ENCODE results near the gene ACOXL.

Gene ACOXL

DNA sequence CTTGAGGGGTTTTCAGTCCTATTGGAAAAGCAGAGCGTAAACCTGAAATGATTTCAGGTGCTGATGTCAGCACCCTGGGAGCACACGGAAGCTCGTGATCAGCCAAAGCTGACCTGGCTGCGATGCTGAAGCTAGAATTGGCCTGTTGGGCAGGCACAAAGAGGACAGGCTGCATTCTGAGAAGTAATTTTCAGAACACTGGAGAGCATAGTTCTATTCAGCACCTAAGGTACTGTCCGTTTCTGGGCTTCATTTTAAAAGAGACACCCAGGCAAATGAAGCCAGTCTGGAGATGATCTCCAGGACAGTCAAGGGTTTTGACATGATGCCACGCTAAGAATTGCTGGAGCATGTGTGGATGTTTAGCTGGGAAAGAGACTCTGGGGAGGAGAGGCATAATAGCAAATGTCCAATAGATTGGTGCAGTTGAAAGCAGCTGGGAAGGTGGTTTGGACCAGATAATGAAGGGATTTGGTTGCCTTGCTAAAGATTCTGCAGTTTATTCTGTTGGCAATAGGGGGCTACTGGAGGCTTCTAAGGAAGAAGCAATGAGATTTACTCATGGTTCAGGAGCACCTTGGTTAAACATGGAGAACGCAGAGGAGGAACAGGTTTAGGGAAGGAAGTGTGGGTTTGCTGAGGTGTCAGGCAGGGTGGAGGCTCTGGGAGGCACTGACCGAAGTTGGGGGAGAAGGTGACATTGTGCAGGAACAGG, 86.6 kb downstream of the ACOXL start:
- no peak for TF ChIP-seq TAF1 (IDR thresholded peaks at IDR 0.05; ENCODE audit: borderline replicate concordance, low read depth, low read length)
- TF ChIP-seq POLR2A (IDR thresholded peaks at IDR 0.05; ENCODE audit: low read depth, low read length): no peak
- no peak for TF ChIP-seq POLR2AphosphoS5 (IDR thresholded peaks at IDR 0.05; ENCODE audit: low read depth, low read length)
- FAIRE-seq (peak; percentile 33), DNase-seq (ENCODE audit: insufficient read length) (no peak)

DNA sequence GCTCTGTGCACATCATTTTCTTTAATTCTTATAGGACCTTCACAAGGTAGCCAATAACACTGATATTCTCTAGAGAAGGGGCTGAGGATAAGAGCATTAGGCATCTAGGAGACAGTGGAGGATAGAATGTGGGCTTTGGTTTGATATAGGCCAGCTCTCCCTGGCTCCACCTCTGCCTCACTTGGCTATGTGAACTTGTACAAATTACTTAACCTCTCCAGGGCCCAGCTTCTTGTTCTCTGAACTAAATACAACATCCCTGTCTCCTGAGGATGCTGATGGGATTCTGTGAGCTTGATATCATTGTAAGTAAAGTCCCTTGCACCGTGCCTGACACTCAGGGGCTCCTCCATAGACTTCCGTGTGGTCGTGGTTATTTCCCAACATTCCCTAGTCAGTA, 87.3 kb downstream of the ACOXL start:
- no peak for FAIRE-seq
- DNase-seq (ENCODE audit: insufficient read length): no peak
- TF ChIP-seq POLR2AphosphoS5 (IDR thresholded peaks at IDR 0.05; ENCODE audit: low read depth, low read length) (no peak), TAF1 (IDR thresholded peaks at IDR 0.05; ENCODE audit: borderline replicate concordance, low read depth, low read length) (no peak), POLR2A (IDR thresholded peaks at IDR 0.05; ENCODE audit: low read depth, low read length) (no peak)

DNA sequence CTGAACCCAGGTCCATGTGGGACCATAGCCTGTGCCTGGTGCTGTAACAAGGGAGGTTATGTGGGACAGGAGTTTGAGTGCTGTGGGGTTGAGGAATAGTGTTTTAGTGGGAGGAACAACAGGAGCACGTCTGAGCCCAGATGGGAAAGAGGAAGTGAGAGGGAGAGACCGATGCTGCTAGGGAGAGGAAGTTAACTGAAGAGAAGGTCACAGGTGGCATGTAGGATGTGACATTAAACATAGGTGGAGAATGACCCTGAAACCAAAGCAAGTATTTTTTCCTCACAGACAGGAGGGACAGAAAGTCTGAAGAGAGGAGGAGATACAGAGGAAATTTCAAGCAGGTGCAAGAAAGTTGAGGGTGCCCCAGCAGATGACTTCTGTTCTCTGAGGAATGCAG, 87.8 kb downstream of the ACOXL start:
- FAIRE-seq (peak; percentile 87), DNase-seq (ENCODE audit: insufficient read length) (no peak)
- TF ChIP-seq POLR2AphosphoS5 (IDR thresholded peaks at IDR 0.05; ENCODE audit: low read depth, low read length) (no peak), POLR2A (IDR thresholded peaks at IDR 0.05; ENCODE audit: low read depth, low read length) (no peak), TAF1 (IDR thresholded peaks at IDR 0.05; ENCODE audit: borderline replicate concordance, low read depth, low read length) (no peak)

DNA sequence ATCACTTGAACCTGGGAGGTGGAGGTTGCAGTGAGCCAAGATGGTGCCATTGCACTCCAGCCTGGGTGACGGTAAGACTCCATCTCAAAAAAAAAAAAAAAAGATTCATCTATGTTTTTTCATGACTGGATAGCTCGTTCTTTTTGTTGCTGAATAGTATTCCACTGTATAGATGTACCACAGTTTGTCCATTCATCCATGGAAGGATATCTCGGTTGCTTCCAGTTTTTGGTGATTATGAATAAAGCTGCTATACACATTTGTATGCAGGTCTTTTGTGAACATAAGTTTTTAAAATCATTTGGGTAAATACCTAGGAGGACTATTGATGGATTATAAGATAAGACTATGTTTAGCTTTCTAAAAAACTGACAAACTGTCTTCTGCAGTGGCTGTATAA, 90.8 kb downstream of the ACOXL start:
- DNase-seq (ENCODE audit: insufficient read length) (no peak), FAIRE-seq (no peak)
- TF ChIP-seq POLR2A (IDR thresholded peaks at IDR 0.05; ENCODE audit: low read depth, low read length) (no peak), TAF1 (IDR thresholded peaks at IDR 0.05; ENCODE audit: borderline replicate concordance, low read depth, low read length) (no peak), POLR2AphosphoS5 (IDR thresholded peaks at IDR 0.05; ENCODE audit: low read depth, low read length) (no peak)

DNA sequence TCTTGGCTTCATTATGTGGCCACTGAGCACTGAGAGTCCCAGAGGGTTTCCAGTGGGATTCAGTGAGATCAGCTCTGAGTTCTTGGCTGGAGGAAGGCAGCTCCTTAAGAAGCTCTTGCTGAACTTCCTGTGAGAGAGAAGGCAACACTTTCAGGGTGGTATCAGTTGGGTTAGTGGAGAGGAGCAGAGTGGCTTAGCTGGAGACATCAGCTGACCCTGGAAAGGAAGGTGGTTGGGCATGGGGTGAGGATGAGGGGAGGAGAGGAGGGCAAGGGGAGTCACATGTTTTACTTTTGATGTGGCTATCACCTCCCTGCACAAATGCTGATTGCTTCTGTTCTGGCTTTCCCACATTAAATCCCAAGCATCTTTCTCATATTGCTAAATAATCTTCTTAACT, 95.1 kb downstream of the ACOXL start:
- DNase-seq (ENCODE audit: insufficient read length) (no peak), FAIRE-seq (no peak)
- TF ChIP-seq TAF1 (IDR thresholded peaks at IDR 0.05; ENCODE audit: borderline replicate concordance, low read depth, low read length) (no peak), POLR2A (IDR thresholded peaks at IDR 0.05; ENCODE audit: low read depth, low read length) (no peak), POLR2AphosphoS5 (IDR thresholded peaks at IDR 0.05; ENCODE audit: low read depth, low read length) (no peak)

DNA sequence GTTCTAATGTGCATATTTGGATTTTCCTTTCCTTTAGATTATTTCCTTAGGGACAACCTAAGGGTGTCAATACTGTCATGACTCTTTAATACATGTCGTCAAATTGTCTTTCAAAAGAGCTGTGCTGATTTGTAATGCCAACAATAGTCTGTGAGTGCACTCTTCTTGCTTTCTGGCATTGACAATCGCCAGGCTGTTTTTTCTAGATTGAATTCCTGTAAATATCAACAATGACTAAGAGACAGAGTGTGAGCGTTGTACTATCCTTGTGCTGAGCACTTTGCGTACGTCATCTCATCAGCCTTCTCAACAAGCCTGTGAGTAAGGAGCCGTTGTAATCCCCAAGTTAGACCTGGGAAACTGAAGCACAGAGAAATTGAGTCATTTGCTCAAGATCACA, 96.0 kb downstream of the ACOXL start:
- no peak for DNase-seq (ENCODE audit: insufficient read length)
- TF ChIP-seq POLR2AphosphoS5 (IDR thresholded peaks at IDR 0.05; ENCODE audit: low read depth, low read length) (no peak), TAF1 (IDR thresholded peaks at IDR 0.05; ENCODE audit: borderline replicate concordance, low read depth, low read length) (no peak), POLR2A (IDR thresholded peaks at IDR 0.05; ENCODE audit: low read depth, low read length) (no peak)
- no peak for FAIRE-seq

DNA sequence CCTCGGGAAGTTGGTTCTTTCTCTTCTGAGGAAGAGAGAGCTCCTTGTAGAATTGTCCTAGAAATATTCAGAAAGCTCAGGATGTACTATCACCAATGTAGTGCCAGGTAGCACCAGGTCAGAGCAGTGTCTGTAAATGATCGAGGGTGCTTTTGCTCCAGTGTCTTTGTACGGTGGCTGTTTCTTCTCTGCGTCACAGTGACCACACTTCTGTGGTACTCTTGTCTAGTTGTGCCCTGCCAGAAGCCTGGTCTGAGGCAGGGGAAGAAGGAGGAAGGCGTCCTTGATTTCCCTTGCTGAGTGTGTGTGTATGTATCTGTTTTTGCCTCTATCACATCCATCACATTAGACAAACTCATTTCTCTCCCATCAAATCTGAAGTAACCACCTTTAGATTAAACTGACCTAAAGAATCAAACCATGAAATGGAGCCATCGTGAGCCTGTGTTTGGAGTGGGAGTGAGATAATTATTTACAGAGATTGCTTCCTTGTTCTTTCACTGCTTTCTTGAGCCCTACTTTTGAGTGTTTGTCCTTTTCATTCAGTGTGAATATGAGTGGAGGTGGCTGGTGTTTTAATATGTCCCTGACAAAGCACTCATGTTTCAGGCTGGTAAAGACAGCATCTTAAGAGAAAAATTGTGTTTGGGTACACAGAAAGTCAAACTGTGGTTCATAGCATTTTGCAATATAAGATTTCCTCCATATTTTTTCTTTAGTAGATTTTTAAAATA, 97.2 kb downstream of the ACOXL start:
- FAIRE-seq (no peak), DNase-seq (ENCODE audit: insufficient read length) (no peak)
- TF ChIP-seq POLR2A (IDR thresholded peaks at IDR 0.05; ENCODE audit: low read depth, low read length): no peak
- TF ChIP-seq POLR2AphosphoS5 (IDR thresholded peaks at IDR 0.05; ENCODE audit: low read depth, low read length): no peak
- no peak for TF ChIP-seq TAF1 (IDR thresholded peaks at IDR 0.05; ENCODE audit: borderline replicate concordance, low read depth, low read length)

DNA sequence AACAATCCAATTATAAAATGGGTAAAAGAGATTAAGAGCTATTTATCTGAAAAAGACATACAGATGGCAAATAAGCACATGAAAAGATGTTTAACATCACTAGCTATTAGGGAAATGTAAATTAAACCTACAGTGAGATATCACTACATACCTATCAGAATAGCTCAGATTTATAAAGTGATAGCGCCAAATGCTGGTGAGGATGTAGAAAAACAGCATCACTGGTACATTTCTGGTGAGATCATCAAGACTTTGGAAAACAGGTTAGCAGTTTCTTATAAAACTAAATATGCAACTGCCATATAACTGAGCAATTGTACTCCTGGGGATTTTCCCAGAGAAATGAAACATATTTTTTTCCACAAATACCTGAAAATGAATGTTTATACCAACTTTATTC, 100.4 kb downstream of the ACOXL start:
- TF ChIP-seq POLR2A (IDR thresholded peaks at IDR 0.05; ENCODE audit: low read depth, low read length) (no peak), TAF1 (IDR thresholded peaks at IDR 0.05; ENCODE audit: borderline replicate concordance, low read depth, low read length) (no peak), POLR2AphosphoS5 (IDR thresholded peaks at IDR 0.05; ENCODE audit: low read depth, low read length) (no peak)
- DNase-seq (ENCODE audit: insufficient read length): no peak
- FAIRE-seq: no peak

DNA sequence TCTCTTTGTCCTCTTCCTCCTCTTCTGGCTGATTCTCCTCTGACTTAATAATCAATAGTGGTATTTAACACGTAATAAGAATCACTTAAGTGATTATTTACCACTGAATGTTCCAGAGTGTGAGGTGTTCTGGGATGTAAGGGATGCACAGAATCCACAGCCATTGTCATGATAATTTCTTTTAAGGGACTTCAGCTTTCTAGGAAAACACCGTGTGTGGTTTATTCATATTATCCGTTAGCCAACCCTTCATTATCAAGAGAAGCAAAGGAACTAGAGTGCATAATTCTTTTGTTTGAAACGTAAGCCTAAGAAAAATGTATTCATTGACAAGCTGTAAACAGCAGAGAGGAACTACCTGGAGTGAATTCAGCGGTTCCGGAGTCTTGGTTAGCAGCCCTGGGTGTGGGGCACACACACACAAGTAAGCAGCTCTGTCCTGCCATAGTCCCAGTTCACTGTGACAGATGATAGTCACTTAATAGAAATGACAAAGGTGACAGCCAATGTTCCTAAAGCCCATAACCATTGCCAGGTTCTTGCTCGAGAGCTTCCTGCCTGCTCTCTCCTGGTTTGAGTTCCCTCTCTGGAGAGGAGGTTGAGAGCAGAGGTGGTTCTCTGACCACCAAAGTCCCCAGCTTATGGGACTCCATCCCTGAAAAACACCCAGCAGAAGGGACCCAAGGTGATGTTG, 101.9 kb downstream of the ACOXL start:
- no peak for FAIRE-seq

DNA sequence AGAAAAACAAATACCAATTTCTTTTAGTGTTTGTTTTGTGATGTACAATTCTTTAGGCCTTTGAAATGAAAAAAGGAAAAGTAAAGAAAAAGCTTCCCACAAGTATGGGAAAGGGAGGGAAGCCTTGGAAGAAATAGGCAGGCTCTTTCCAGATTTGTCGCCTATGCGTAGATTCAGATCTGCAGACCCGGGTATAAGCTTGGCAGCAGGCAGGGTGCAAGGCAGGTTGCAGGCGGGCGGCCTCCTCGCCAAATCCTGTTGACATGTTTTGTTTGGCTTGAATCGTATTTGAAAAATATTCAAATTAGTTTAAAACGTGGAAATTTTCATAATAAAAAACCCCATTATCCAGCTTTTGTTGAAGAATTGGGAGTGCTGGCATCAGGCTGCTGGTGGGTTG, 104.3 kb downstream of the ACOXL start:
- no peak for TF ChIP-seq TAF1 (IDR thresholded peaks at IDR 0.05; ENCODE audit: borderline replicate concordance, low read depth, low read length)
- no peak for TF ChIP-seq POLR2A (IDR thresholded peaks at IDR 0.05; ENCODE audit: low read depth, low read length)
- no peak for TF ChIP-seq POLR2AphosphoS5 (IDR thresholded peaks at IDR 0.05; ENCODE audit: low read depth, low read length)
- FAIRE-seq (no peak), DNase-seq (ENCODE audit: insufficient read length) (no peak)

More for the DNA sequence above, 101.9 kb downstream of the ACOXL start:
- TF ChIP-seq POLR2AphosphoS5 (IDR thresholded peaks at IDR 0.05; ENCODE audit: low read depth, low read length): no peak
- no peak for TF ChIP-seq POLR2A (IDR thresholded peaks at IDR 0.05; ENCODE audit: low read depth, low read length)
- no peak for TF ChIP-seq TAF1 (IDR thresholded peaks at IDR 0.05; ENCODE audit: borderline replicate concordance, low read depth, low read length)
- no peak for DNase-seq (ENCODE audit: insufficient read length)
